Measurements from ENCODE around the gene GNAL.

Gene GNAL

GRCh38 chr18:11785444-11786055, 96.5 kb downstream of the GNAL start:
- Histone ChIP-seq H3K4me1 (no peaks in the 10 kb centered on the region), H3K79me2 (no peaks in the 10 kb centered on the region), H3K9me3 (ENCODE audit: control insufficient read depth, low read length) (no peaks in the 10 kb centered on the region), H3K4me2 (ENCODE audit: low read length) (no peak overlapping the region), H3K36me3 (ENCODE audit: control insufficient read depth, insufficient read depth, low read length) (no peaks in the 10 kb centered on the region), H3K27me3 (ENCODE audit: control insufficient read depth, insufficient read depth, low read length) (no peaks in the 10 kb centered on the region), H3K4me3 (ENCODE audit: low read depth, low read length) (no peak overlapping the region), H3K27ac (no peak overlapping the region), H2AFZ (no peak overlapping the region), H3K9ac (no peak overlapping the region)
- TF ChIP-seq CTCF (IDR thresholded peaks at IDR 0.05) = no peak

GRCh38 chr18:11789716-11790510, 100.8 kb downstream of the GNAL start:
- Histone ChIP-seq H3K9ac (no peak overlapping the region), H3K9me3 (ENCODE audit: control insufficient read depth, low read length) (no peaks in the 10 kb centered on the region), H3K27me3 (ENCODE audit: control insufficient read depth, insufficient read depth, low read length) (no peaks in the 10 kb centered on the region), H3K36me3 (ENCODE audit: control insufficient read depth, insufficient read depth, low read length) (no peaks in the 10 kb centered on the region), H3K4me2 (ENCODE audit: low read length) (no peak overlapping the region), H3K4me3 (ENCODE audit: low read depth, low read length) (no peak overlapping the region), H3K4me1 (no peaks in the 10 kb centered on the region), H2AFZ (no peak overlapping the region), H3K79me2 (no peaks in the 10 kb centered on the region), H3K27ac (no peak overlapping the region)
- no peak for TF ChIP-seq CTCF (IDR thresholded peaks at IDR 0.05)

GRCh38 chr18:11791131-11791530, 102.1 kb downstream of the GNAL start:
- no peaks in the 10 kb centered on the region for H3K4me1 ChIP-seq
- H3K27ac ChIP-seq = no peak overlapping the region
- H3K9ac ChIP-seq = no peak overlapping the region
- H3K79me2 ChIP-seq = no peaks in the 10 kb centered on the region
- H3K4me2 ChIP-seq (ENCODE audit: low read length) = no peak overlapping the region
- no peaks in the 10 kb centered on the region for H3K9me3 ChIP-seq (ENCODE audit: control insufficient read depth, low read length)
- no peak for TF ChIP-seq CTCF (IDR thresholded peaks at IDR 0.05)
- no peak overlapping the region for H2AFZ ChIP-seq
- H3K4me3 ChIP-seq (ENCODE audit: low read depth, low read length) = no peak overlapping the region
- H3K27me3 ChIP-seq (ENCODE audit: control insufficient read depth, insufficient read depth, low read length) = no peaks in the 10 kb centered on the region
- no peaks in the 10 kb centered on the region for H3K36me3 ChIP-seq (ENCODE audit: control insufficient read depth, insufficient read depth, low read length)

GRCh38 chr18:11792632-11793031, 103.6 kb downstream of the GNAL start:
- no peaks in the 10 kb centered on the region for H3K9me3 ChIP-seq (ENCODE audit: control insufficient read depth, low read length)
- H3K4me3 ChIP-seq (ENCODE audit: low read depth, low read length) = no peak overlapping the region
- no peak overlapping the region for H3K27ac ChIP-seq
- no peaks in the 10 kb centered on the region for H3K27me3 ChIP-seq (ENCODE audit: control insufficient read depth, insufficient read depth, low read length)
- no peak overlapping the region for H2AFZ ChIP-seq
- no peak overlapping the region for H3K9ac ChIP-seq
- H3K4me1 ChIP-seq = no peaks in the 10 kb centered on the region
- no peak overlapping the region for H3K4me2 ChIP-seq (ENCODE audit: low read length)
- no peaks in the 10 kb centered on the region for H3K79me2 ChIP-seq
- H3K36me3 ChIP-seq (ENCODE audit: control insufficient read depth, insufficient read depth, low read length) = no peaks in the 10 kb centered on the region
- TF ChIP-seq CTCF (IDR thresholded peaks at IDR 0.05) = no peak
